Measurements from ENCODE around the gene COL23A1.
"Not testable (repeated sequence)": the region's sequence is repeated elsewhere in the genome, so short reads cannot be mapped to it uniquely, and the experiment has no call there.

COL23A1 gene

DNA sequence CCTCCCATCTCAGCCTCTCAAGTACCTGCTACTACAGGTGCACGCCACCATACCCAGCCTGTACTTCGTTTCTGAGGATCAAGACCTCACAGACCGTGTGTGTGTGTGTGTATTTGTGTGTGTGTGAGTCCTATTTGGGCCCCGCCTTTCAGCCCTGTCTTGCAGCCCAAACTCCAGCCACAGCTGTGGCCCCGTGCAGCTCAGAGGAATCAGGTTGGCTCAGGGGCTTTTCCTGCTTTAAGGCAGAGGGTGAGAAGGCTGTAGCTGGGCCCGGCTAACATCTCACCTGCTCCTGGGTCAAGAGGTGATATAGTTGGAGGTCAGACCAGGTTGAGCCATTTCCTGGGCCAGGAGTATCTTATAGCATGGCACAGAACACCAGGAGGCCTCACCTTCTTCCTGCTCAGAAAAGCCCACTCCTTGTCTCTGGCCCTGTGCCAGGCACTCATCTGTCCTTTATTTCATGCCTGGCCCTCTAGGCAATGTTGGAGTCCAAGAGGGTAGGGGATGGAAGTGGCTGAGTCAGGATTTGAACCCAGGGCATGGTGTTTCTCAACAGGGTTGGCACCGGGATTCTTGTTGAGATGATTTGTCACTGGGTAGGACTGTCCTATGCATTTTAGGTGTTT, 356.0 kb downstream of the COL23A1 start:
- DNase-seq: no peak

DNA sequence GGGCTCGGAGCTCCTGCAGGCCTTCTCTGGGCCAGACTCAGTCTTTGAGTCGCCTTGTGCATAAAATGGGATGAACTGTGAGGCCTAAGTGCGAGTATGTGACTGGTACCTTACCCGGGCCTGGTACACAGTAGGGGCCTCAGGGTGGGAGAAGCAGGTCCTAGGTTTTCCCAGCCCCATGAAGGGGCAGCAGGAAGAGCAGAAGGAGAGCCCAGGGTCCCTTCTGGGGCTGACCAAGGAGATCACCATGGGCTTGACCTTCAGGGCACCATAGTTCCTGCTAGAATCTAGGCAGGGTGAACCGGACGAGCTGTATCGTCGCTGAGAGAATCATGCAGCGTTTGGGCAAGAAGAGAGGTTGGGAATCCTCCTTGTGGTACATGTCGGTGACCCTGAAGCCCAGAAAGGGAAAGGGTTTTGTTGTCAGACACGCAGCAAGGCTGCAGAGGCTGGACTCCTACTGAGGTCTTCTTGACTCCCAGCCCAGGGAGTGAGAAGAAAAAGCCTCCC, 357.2 kb downstream of the COL23A1 start:
- no peak for DNase-seq

DNA sequence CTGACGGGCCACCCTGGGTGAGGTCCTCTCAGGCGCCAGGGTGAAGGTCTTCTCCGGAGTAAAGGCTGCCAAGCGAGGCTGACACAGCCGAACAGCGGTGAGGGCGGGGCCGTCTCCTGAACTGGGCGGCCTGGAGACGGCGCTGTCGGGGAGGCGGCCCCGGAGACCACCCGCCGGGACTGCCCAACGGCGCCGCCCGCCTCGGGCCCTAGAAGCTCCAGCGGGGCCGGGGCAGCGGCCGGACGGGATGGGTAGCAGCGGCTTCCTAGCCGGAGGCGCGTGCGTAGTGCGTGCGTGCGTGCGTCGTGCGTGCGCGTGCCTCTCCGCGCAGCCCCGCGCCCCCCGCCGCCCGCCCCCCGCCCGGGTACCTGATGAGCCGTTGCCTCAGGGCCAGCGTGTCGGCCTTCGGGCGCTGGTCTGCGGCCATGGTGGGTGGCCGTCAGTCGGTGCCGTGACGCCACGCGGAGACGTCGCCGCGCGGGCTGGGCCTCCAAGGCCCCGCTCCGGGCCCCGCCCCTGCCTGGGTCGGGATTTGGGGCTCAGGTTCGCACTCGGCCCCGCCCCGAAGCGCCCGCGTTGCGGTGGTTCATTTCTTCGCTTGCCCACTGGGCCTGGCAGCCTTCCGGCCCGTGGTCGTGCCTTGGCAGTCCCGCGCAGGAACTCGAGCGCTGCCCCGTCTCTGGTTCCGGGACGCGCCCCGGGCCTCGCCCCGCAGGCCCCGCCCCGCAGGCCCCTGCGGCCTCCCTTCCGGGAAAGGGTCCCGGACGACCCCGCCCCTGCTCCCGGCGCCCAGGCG, 357.9 kb downstream of the COL23A1 start, which contains the start of gene PHYKPL:
Gene PHYKPL, minus strand, starts transcription at position 679 of the 796 bp plus-strand sequence. Its CDS starts 252 bp downstream, at position 427.
- peak; percentile 80 for DNase-seq

DNA sequence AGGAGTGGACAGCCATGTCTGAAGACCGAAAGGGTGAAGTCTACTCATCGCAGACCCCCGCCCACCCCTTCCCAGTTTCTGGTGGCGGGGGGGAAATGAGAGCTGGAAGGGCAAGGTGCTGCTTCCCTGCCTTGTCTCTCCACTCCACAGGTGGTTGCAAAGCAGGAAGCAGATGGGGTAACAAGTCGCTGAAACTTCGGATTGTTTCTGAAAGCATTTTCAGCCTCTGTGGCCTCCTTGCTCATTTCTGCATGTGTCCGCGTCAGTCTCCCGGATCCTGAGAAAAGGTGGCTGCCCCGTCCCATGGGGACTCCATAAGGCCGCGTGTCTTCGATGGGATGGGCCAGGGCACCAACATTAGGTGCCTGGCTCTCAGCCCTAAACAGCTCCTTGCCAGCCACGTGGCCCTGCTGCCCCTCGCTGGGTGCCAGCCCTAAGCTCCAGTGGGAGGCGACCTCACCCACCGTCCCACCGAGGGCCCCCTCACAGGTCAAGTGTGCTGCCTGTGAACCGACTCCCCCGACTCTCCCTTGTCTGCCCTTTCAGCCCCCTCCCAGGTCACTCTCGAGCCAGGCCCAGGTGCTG, 358.6 kb downstream of the COL23A1 start:
- DNase-seq: no peak

DNA sequence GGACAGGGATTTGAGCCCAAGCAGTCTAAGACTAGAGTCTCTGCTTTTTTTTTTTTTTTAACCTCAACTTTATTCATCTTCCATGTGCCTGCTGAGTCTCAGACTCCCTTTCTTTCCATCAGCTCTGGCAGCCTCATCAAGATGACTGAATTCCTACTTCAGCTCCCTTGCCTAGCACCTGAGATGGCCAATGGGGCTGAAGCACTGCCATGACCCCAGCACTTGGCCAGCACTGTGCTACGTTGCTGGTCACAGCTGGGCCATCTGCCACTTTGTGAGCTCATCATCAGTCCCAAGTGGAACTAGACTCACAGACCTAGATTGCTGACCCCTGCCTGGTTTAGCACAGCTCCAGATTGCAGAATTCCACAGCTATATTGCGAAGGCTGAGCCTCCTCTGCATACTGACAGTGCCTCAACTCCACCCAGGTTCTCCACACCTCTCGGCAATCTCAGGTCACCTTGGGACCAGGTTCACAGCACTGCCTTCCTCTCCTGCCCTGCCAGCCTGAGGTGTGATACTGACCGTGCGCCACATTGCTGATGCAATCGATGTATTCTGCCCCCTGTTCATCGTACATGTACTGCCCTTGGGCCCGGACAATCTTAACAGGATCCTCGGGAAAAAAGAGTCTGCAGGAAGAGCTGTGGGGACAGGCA, 359.2 kb downstream of the COL23A1 start:
- no peak for DNase-seq

DNA sequence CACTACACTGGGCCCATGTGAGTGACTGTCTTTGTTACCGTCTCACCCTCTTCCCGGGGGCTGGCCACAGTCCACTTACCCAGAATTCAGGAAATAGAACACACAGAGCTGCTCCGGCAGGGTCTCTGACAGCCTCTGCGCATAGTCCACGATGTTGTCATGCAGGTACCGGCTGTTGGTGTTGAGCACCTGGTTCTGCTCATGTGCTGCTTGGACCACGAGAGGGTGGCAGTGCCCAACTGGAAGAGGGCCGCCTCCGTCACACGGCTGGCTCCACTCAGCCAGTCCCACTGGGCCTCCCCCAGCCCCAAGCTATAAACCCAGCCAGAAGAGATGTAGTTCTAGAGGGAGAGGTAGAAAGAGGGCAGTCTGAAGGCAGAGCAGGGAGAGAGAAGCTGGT, 360.3 kb downstream of the COL23A1 start:
- DNase-seq: no peak

DNA sequence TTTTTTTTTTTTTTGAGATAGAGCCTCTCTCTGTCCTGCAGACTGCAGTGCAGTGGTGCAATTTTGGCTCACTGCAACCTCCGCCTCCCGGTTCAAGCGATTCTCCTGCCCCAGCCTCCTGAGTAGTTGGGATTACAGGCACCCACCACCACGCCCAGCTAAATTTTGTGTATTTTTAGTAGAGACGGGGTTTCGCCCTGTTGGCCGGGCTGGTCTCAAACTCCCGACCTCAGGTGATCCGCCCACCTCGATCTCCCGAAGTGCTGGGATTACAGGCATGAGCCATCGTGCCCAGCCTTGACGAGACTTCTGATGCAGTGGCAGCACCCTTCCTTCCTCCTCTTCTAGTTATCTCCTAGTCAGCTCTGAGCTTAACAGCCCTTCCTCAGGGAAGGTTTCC, 361.1 kb downstream of the COL23A1 start:
- not testable (repeated sequence) for DNase-seq

DNA sequence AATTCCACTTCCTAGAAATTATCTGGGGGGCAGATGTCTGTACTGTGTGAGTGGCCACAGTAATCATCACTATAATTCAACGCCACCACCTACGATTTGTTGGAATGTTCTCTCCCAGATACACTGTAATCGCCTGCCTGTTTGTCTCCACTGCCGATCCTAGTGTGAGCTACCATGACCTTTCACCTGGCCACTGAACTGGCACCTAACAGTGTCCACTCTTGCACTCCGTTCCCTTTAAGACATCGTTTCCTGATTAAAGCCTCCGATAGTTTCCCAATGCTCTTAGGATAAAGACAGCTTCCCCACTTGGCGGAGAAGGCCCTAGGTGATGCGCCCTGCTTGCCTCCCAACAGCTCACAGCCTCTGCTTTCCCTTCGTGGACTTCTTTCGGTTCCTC, 361.6 kb downstream of the COL23A1 start:
- no peak for DNase-seq

DNA sequence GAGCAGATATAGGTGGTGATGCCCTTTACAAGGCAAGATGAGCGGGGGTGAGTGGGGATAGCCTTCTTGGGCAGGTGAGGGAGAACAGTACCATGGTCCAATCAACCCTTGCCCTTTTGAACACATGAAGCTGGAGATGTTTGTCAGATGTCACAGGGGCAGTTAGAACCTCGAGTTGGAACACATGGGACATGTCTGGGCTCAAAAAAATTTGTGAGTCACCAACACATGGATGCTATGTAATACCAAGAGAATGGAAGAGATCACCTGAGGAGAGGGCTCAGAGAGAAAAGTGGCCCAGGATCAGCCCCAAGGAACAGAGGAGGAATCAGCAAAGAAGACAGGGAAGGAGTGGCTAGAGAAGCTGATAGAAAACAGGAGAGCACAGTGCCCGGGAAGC, 362.3 kb downstream of the COL23A1 start:
- no peak for DNase-seq

DNA sequence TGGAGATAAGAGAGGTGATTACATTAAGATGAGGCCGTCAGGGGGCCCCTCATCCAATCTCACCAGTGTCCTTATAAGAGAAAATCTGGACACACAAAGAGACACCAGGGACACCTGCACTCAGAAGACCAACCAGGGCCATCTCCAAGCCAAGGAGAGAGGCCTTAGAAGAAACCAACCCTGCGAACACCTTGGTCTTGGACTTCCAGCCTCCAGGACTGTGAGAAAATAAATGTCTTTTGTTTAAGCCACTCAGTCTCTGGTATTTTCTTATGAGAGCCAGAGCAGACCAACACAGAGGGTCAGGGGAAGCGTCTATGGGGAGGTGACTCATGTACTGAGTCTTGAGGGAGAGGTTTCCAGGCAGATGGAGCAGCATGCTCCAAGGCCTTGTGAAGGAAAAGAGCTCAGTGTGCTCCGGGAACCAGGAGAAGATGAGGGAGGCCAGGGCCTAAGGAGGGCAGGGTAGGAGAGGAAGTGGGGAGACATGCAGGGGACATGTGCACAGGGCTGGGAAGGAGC, 363.0 kb downstream of the COL23A1 start:
- DNase-seq: no peak

DNA sequence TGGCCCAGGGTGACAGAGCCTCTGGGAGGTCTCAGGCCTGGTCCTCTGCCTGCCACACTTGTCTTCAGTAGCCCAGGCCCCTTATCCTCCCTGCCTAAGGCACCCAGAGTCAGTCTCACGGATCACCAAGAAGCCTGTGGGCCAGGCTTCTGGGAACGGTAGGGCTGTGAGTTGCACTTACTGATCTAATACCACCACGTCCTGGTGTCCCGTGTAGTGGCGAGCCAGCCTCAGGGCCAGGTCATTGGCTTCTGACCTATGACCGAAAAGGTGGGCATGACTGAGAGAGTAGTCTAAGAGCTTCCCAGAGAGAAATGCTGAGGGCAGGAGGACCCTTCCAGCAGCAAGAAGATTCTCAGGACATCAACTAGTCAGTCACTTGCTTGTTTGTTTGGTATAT, 365.0 kb downstream of the COL23A1 start:
- DNase-seq: no peak

DNA sequence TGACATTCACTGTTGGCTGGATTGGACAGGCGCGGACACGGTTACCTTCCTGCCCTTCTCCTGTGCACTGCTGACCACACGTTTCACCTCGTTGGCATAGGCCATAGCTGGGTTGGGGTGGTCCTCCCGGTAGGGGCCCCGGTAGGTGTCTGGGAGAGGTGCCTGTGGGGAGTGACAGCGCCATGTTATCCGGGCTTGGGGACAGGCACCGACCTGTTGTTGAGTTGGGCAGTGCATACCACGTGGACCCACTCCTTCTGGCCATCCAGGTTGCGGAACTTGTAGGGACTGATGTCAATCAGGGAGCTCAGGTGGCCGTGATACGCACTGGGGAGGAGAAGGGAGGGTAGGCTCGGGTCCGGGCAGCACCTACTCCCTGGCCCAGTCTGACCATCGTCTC, 365.8 kb downstream of the COL23A1 start:
- DNase-seq: no peak

DNA sequence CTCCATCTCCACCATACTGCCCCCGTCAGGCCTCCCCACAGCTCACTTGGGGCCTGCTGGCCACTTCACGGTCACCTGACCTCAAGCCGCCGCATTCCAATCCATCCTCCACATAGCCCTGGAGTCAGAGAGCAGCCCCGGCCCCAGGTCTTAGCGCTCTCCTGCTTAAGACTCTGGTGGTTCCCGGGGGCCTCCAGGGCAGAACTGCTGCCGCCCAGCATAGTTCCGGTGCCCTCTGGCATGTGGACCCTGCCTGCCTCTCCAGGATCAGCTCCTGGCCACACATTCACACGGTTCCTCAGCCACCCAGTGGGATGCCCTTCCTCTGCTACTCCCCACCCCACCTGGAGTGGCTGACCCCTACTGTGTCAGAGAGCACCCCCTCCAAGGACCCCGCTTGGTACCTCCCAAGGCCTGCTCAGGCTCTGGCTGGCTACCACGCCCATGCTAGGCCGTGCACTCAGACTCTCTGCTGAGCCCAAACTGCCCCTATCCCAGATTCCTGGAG, 366.3 kb downstream of the COL23A1 start:
- no peak for DNase-seq

DNA sequence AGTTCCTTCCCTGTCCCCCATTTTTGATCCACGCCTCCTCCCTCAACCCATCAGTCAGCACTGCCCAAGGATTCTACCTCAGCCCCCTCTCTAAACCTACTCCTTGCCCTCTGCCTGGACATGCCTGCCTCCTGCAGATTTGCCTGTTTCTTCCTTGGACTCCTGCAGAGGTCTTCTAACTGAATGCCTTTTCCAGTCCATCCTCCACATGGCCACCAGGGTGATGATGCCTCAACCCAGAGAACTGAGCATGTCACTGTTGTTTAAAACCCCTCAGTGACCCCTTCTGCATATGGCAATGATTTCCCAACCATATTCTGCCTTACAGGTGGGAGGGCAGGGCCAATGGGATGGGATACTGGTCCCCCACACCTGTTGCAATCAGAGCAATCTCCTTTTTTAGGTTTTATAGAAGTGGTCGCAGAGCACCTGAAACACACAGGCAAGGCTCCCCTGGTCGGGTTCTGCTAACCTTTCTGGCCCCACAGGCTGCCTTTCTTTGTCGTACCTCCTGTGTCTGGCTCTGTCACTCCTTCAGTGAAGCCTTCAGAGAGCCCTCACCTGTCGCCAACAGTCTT, 366.9 kb downstream of the COL23A1 start:
- DNase-seq: no peak

DNA sequence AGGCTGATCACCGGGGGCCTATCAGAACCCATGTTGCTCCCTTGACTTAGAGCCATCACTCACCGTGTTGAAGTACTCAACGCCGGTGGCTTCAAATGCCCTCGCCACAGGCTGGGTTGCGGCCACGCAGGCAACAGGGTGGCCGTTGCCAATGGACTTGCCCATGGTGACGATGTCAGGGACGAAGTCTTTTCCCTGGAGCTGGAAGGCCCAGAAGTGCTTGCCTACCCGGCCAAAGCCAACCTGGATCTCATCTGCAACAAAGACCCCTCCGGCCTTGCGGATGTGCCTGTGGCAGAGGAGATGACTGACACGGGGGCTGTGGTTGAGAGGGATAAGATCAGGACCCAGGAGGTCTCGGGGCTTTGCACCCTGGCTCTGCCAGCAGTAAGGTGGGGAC, 367.9 kb downstream of the COL23A1 start:
- DNase-seq: no peak

DNA sequence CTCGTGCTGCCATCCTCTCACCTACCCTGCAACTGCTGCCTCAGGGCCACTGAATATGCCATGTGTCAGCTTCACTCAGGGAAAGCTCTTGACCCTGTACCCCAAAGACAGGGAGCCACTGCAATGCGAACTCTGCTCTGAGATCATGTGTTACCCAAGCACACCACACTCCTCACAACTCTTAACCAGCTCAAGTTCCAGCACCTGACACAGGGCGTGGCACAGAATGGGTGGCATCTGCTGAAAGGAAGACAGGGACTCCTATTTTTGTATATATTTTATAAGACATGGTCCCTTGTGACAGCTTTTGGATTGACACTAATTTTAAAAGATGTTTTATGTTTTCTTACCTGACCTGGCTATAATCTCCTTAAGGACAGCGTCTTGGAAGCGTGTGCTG, 368.3 kb downstream of the COL23A1 start:
- no peak for DNase-seq

DNA sequence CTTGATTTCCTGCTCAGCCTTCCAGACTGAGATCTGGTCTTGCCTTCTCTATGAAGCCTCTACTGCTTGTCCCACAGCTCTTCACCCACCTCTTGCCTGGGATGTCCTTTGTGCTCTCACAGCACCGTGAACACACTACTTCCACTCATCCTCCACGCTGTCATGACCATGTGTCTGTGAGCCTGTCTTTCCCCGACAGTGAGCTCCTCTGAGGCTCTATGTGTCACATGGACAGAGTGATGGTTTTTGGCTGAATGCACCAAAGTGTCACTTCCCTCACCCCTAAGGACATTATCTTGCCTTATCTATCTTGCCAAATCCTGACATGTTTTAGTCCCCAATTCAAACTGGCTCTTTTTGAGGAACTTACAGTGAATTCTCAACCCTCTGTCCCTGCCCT, 368.9 kb downstream of the COL23A1 start:
- no peak for DNase-seq

DNA sequence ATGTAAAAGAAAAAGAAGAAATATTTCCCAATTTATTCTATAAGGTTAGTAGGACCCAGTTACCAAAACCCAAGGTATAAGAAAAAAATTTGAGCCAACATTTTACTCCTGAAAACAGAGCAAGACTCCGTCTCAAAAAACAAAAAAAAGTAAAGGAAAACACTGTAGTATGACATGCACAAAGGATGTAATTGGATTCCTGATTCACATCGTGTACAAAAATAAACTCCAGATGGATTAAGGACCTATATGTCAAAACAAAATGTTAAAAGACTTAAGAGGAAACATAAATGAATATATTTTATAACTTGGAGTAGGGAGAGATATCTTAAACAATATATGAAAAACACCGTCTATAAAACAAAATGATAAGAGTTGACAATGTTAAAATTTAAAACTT, 371.4 kb downstream of the COL23A1 start:
- no peak for DNase-seq

DNA sequence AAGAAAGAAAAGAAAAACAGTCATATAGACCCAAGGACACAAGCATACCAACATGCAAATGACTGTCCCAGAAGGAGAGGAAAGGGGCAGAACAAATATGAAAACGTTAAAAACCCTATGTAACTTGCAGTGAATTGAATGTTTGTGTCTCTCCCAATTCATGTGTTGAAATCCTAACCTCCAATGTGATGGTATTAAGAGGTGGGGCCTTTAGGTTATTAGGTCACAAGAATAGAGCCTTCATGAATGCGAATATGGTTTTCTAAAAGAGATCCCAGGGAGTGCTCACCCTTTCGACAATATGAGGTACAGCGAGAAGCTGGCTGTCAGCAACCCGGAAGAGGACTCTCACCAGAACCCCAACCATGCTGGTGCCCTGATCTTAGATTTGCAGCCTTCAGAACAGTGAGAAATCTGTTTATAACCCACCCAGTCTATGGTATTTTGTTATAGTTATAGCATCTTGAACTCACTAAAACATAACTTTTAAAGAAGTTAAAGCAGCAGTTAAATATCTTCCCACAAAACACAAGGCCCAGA, 371.9 kb downstream of the COL23A1 start:
- DNase-seq: no peak

DNA sequence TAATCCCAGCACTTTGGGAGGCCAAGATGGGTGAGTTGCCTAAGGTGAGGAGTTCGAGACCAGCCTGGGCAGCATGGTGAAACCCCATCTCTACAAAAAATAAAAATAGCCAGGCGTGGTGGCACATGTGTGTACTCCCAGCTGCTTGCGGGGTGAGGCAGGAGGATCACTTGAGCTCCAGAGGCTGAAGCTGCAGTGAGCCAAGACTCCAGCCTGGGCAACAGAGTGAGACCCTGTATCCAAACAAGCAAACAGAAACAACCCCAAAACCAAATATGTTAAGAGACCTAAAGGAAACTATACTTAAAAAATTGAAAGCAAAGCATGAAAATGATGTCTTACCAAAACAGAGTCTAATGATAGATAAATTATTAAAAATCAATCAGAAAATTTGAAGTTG, 373.4 kb downstream of the COL23A1 start:
- no peak for DNase-seq

DNA sequence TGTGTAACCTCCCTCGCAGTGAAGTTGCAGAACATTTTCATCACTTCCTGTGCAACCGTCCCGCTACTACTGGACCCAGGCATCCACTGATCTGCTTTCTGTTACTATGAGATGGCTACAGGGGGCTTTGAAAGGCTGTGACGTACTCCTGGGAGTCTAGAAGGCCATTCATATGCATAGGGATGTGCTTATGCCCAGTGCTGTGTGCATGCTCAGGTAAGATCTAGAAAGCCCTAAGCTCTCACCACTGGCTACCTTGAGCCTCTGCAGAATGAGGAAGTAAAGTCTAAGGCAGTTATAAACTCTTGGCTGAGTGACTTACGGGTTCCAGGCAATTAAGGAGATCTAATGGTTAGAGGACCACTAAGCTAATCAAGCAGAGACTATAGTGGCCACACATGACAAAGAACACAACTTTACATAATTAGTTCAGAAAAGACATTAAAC, 374.1 kb downstream of the COL23A1 start:
- no peak for DNase-seq

All from KG1 (cell line).